ENCODE measurements around the gene ERICH2.
"Not testable (repeated sequence)": the region's sequence is repeated elsewhere in the genome, so short reads cannot be mapped to it uniquely, and the experiment has no call there.

The ERICH2 gene

DNA sequence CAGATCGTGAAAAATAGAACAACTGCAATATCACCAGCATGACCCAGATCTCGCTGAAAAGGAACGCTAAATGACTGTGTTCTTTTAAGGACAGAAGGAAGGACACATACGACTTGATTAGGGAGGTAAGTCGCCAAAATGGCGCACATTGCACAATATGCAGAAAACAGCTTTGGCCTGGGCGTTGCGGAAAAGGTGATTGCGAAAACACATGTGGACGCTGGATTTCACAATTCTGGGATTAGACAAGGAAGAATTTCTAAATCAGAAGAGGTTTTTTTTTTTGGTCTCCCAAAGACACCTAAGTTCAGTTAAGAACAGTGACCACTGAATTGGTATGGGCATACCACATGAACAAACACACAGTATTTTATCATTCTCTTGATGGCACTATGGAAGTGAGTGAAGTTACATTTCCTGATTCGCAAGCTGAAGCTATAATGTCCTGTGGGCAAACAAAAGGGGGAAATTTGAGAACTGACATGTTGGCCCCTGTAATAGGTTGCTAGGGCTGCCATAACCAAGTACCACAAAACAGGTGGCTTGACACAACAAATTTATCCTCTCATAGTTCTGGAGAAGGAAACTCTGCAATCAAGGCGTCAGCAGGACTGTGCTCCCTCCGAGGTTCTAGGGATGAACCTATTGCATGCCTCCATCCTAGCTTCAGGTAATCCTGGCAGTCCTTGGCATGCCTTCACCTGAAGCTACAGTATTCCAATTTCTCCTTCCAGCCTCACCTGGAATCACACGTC, 25.8 kb upstream of the ERICH2 start:
- ATAC-seq, result no peak
- TF ChIP-seq ZC3H10 (CRISPR knock-in tag; IDR thresholded peaks at IDR 0.05) (no peak), GLIS3 (CRISPR knock-in tag; IDR thresholded peaks at IDR 0.05) (no peak), ZFP30 (CRISPR knock-in tag; IDR thresholded peaks at IDR 0.05) (no peak), OSR1 (CRISPR knock-in tag; IDR thresholded peaks at IDR 0.05) (no peak), ARNTL (CRISPR knock-in tag; IDR thresholded peaks at IDR 0.05; ENCODE audit: borderline replicate concordance, low read depth) (no peak), CSDC2 (CRISPR knock-in tag; IDR thresholded peaks at IDR 0.05) (no peak), ESRRG (CRISPR knock-in tag; IDR thresholded peaks at IDR 0.05) (no peak), SNAI2 (CRISPR knock-in tag; IDR thresholded peaks at IDR 0.05) (no peak)
- TF ChIP-seq, protein P1, sequence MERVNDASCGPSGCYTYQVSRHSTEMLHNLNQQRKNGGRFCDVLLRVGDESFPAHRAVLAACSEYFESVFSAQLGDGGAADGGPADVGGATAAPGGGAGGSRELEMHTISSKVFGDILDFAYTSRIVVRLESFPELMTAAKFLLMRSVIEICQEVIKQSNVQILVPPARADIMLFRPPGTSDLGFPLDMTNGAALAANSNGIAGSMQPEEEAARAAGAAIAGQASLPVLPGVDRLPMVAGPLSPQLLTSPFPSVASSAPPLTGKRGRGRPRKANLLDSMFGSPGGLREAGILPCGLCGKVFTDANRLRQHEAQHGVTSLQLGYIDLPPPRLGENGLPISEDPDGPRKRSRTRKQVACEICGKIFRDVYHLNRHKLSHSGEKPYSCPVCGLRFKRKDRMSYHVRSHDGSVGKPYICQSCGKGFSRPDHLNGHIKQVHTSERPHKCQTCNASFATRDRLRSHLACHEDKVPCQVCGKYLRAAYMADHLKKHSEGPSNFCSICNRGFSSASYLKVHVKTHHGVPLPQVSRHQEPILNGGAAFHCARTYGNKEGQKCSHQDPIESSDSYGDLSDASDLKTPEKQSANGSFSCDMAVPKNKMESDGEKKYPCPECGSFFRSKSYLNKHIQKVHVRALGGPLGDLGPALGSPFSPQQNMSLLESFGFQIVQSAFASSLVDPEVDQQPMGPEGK (CRISPR knock-in tag; IDR thresholded peaks at IDR 0.05; ENCODE audit: borderline replicate concordance), result no peak

DNA sequence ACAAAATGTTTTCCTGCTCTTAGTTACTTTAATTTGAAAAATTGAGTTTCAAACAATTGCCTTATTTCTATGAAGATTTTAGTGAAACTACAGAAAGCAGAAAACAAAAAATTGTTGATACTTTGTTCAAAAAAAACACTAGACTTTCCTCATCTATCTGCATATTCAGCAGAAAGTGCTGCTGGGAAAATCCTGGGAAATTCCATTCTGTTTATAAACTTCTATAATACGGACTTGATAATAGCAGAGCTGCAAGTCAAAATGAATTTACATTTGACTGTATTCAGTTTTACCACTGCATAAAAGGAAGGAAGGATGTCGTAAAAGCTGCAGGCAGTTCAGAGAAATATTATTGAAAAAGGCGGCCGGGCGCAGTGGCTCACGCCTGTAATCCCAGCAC, 24.9 kb upstream of the ERICH2 start:
- TF ChIP-seq TOX (CRISPR knock-in tag; IDR thresholded peaks at IDR 0.05; ENCODE audit: borderline replicate concordance) (no peak), GLIS3 (CRISPR knock-in tag; IDR thresholded peaks at IDR 0.05) (no peak), ARNTL (CRISPR knock-in tag; IDR thresholded peaks at IDR 0.05; ENCODE audit: borderline replicate concordance, low read depth) (no peak), ZNF565 (CRISPR knock-in tag; conservative IDR thresholded peaks at IDR 0.05; ENCODE audit: low read depth) (no peak)
- TF ChIP-seq, protein P2, sequence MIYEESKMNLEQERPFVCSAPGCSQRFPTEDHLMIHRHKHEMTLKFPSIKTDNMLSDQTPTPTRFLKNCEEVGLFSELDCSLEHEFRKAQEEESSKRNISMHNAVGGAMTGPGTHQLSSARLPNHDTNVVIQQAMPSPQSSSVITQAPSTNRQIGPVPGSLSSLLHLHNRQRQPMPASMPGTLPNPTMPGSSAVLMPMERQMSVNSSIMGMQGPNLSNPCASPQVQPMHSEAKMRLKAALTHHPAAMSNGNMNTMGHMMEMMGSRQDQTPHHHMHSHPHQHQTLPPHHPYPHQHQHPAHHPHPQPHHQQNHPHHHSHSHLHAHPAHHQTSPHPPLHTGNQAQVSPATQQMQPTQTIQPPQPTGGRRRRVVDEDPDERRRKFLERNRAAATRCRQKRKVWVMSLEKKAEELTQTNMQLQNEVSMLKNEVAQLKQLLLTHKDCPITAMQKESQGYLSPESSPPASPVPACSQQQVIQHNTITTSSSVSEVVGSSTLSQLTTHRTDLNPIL (CRISPR knock-in tag; IDR thresholded peaks at IDR 0.05; ENCODE audit: low read depth), result no peak
- ATAC-seq, result no peak

DNA sequence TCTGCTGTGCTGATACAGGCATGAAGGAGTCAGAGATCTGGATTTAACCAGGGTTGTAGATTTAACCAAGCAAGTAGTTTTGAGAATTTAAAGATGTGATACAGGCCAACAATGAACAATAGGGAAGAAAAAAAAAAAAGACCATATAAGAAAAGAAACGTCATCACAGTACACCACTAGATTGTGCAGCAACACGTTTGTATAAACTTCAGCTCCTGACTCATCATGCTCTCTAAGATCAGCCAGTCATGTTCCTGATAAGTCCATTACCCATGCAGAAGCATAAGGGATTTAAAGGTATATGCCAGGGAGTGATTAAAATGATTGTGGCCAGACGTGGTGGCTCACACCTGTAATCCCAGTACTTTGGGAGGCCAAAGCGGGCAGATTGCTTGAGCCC, 22.3 kb upstream of the ERICH2 start:
- TF ChIP-seq, protein P3, sequence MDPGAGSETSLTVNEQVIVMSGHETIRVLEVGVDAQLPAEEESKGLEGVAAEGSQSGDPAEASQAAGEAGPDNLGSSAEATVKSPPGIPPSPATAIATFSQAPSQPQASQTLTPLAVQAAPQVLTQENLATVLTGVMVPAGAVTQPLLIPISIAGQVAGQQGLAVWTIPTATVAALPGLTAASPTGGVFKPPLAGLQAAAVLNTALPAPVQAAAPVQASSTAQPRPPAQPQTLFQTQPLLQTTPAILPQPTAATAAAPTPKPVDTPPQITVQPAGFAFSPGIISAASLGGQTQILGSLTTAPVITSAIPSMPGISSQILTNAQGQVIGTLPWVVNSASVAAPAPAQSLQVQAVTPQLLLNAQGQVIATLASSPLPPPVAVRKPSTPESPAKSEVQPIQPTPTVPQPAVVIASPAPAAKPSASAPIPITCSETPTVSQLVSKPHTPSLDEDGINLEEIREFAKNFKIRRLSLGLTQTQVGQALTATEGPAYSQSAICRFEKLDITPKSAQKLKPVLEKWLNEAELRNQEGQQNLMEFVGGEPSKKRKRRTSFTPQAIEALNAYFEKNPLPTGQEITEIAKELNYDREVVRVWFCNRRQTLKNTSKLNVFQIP (CRISPR knock-in tag; IDR thresholded peaks at IDR 0.05; ENCODE audit: borderline replicate concordance, low read depth), result no peak
- TF ChIP-seq ZNF8 (CRISPR knock-in tag; IDR thresholded peaks at IDR 0.05) (no peak), RARB (CRISPR knock-in tag; IDR thresholded peaks at IDR 0.05) (no peak)
- peak; percentile 37; the same call in 1 of the 3 replicates for ATAC-seq

DNA sequence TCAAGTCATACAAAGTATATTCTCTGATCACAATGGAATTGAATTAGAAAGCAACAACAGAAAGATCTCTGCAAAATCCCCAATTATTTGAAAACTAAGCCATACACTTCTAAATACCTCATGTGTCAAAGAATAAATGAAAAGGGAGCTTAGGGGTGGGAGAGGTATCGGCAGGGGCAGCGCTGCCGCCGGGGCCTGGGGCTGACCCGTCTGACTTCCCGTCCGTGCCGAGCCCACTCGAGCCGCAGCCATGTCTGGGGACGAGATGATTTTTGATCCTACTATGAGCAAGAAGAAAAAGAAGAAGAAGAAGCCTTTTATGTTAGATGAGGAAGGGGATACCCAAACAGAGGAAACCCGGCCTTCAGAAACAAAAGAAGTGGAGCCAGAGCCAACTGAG, 18.6 kb upstream of the ERICH2 start:
- ATAC-seq, result not testable (repeated sequence)

DNA sequence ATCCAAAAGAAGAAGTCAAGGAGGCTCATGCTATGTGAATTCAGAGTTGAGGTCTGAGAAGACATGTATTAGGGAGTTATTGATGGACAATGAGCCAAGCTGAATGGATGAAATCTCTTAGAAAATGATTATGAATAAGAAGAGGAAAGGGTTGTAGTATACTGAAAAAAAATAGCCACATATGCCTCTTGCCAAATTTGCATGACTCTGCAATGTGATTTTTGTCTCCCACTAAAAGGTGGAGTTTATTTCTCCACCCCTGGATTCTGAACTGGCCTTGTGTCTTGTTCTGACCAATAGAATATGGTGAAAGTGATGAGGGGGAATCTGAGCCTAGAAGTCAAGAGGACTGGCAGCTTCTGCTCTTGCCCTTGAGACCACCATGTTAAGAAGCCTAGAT, 8.6 kb upstream of the ERICH2 start:
- TF ChIP-seq TCF4 (CRISPR knock-in tag; IDR thresholded peaks at IDR 0.05; ENCODE audit: borderline replicate concordance), result no peak
- no peak for TF ChIP-seq BACH2 (CRISPR knock-in tag; IDR thresholded peaks at IDR 0.05; ENCODE audit: borderline replicate concordance)
- TF ChIP-seq ZC3H10 (CRISPR knock-in tag; IDR thresholded peaks at IDR 0.05), result no peak
- no peak for TF ChIP-seq ZNF565 (CRISPR knock-in tag; conservative IDR thresholded peaks at IDR 0.05; ENCODE audit: low read depth)
- TF ChIP-seq SNAI2 (CRISPR knock-in tag; IDR thresholded peaks at IDR 0.05), result no peak
- TF ChIP-seq, protein P4, sequence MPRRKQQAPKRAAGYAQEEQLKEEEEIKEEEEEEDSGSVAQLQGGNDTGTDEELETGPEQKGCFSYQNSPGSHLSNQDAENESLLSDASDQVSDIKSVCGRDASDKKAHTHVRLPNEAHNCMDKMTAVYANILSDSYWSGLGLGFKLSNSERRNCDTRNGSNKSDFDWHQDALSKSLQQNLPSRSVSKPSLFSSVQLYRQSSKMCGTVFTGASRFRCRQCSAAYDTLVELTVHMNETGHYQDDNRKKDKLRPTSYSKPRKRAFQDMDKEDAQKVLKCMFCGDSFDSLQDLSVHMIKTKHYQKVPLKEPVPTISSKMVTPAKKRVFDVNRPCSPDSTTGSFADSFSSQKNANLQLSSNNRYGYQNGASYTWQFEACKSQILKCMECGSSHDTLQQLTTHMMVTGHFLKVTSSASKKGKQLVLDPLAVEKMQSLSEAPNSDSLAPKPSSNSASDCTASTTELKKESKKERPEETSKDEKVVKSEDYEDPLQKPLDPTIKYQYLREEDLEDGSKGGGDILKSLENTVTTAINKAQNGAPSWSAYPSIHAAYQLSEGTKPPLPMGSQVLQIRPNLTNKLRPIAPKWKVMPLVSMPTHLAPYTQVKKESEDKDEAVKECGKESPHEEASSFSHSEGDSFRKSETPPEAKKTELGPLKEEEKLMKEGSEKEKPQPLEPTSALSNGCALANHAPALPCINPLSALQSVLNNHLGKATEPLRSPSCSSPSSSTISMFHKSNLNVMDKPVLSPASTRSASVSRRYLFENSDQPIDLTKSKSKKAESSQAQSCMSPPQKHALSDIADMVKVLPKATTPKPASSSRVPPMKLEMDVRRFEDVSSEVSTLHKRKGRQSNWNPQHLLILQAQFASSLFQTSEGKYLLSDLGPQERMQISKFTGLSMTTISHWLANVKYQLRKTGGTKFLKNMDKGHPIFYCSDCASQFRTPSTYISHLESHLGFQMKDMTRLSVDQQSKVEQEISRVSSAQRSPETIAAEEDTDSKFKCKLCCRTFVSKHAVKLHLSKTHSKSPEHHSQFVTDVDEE (CRISPR knock-in tag; IDR thresholded peaks at IDR 0.05), result no peak
- TF ChIP-seq, protein P5, sequence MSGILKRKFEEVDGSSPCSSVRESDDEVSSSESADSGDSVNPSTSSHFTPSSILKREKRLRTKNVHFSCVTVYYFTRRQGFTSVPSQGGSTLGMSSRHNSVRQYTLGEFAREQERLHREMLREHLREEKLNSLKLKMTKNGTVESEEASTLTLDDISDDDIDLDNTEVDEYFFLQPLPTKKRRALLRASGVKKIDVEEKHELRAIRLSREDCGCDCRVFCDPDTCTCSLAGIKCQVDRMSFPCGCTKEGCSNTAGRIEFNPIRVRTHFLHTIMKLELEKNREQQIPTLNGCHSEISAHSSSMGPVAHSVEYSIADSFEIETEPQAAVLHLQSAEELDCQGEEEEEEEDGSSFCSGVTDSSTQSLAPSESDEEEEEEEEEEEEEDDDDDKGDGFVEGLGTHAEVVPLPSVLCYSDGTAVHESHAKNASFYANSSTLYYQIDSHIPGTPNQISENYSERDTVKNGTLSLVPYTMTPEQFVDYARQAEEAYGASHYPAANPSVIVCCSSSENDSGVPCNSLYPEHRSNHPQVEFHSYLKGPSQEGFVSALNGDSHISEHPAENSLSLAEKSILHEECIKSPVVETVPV (CRISPR knock-in tag; IDR thresholded peaks at IDR 0.05), result no peak
- no peak for TF ChIP-seq PPARA (CRISPR knock-in tag; IDR thresholded peaks at IDR 0.05; ENCODE audit: borderline replicate concordance)
- no peak for TF ChIP-seq ESRRG (CRISPR knock-in tag; IDR thresholded peaks at IDR 0.05)
- no peak for TF ChIP-seq ZNF8 (CRISPR knock-in tag; IDR thresholded peaks at IDR 0.05)
- no peak for ATAC-seq

Measured in SK-N-SH treated with all-trans-retinoic acid at 6 μM for 48 hours (cell line).